HG02970 (cell line): Measurements from ENCODE around the gene BANP.
"Not testable (repeated sequence)": the region's sequence is repeated elsewhere in the genome, so short reads cannot be mapped to it uniquely, and the experiment has no call there.

ENCODE experiments used
- ATAC-seq: cut with Tn5 transposase; IDR thresholded peaks from one replicate; pipeline ENCODE4 v1.9.1; 2021; ENCODE audit warnings: mild to moderate bottlenecking, moderate library complexity, moderate number of reproducible peaks; ENCODE audit not compliant: unreplicated experiment, low FRiP score

The BANP gene

GRCh38 chr16:88110875-88111494, 159.8 kb downstream of the BANP start:
- not testable (repeated sequence) for ATAC-seq

- not testable (repeated sequence) for ATAC-seq
Observed at GRCh38 chr16:88111976-88112375, 160.7 kb downstream of the BANP start.

- no peak for ATAC-seq
Observed at GRCh38 chr16:88113545-88114045, 162.4 kb downstream of the BANP start.

- not testable (repeated sequence) for ATAC-seq
Observed at GRCh38 chr16:88114541-88115228, 163.5 kb downstream of the BANP start.

GRCh38 chr16:88116121-88116520, 164.9 kb downstream of the BANP start:
- no peak for ATAC-seq

GRCh38 chr16:88117476-88117868, 166.2 kb downstream of the BANP start:
- ATAC-seq, result no peak

GRCh38 chr16:88118376-88118775, 167.1 kb downstream of the BANP start:
- ATAC-seq, result no peak

GRCh38 chr16:88118852-88119741, 167.9 kb downstream of the BANP start:
- not testable (repeated sequence) for ATAC-seq

GRCh38 chr16:88119881-88120751, 168.9 kb downstream of the BANP start:
- not testable (repeated sequence) for ATAC-seq

GRCh38 chr16:88120812-88121211, 169.6 kb downstream of the BANP start:
- ATAC-seq, result no peak

- not testable (repeated sequence) for ATAC-seq
Observed at GRCh38 chr16:88121391-88121790, 170.2 kb downstream of the BANP start.

- no peak for ATAC-seq
Observed at GRCh38 chr16:88121886-88122580, 170.8 kb downstream of the BANP start.
